ENCODE results near the gene SEMA4G.

Gene SEMA4G, protein sequence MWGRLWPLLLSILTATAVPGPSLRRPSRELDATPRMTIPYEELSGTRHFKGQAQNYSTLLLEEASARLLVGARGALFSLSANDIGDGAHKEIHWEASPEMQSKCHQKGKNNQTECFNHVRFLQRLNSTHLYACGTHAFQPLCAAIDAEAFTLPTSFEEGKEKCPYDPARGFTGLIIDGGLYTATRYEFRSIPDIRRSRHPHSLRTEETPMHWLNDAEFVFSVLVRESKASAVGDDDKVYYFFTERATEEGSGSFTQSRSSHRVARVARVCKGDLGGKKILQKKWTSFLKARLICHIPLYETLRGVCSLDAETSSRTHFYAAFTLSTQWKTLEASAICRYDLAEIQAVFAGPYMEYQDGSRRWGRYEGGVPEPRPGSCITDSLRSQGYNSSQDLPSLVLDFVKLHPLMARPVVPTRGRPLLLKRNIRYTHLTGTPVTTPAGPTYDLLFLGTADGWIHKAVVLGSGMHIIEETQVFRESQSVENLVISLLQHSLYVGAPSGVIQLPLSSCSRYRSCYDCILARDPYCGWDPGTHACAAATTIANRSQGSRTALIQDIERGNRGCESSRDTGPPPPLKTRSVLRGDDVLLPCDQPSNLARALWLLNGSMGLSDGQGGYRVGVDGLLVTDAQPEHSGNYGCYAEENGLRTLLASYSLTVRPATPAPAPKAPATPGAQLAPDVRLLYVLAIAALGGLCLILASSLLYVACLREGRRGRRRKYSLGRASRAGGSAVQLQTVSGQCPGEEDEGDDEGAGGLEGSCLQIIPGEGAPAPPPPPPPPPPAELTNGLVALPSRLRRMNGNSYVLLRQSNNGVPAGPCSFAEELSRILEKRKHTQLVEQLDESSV

DNA sequence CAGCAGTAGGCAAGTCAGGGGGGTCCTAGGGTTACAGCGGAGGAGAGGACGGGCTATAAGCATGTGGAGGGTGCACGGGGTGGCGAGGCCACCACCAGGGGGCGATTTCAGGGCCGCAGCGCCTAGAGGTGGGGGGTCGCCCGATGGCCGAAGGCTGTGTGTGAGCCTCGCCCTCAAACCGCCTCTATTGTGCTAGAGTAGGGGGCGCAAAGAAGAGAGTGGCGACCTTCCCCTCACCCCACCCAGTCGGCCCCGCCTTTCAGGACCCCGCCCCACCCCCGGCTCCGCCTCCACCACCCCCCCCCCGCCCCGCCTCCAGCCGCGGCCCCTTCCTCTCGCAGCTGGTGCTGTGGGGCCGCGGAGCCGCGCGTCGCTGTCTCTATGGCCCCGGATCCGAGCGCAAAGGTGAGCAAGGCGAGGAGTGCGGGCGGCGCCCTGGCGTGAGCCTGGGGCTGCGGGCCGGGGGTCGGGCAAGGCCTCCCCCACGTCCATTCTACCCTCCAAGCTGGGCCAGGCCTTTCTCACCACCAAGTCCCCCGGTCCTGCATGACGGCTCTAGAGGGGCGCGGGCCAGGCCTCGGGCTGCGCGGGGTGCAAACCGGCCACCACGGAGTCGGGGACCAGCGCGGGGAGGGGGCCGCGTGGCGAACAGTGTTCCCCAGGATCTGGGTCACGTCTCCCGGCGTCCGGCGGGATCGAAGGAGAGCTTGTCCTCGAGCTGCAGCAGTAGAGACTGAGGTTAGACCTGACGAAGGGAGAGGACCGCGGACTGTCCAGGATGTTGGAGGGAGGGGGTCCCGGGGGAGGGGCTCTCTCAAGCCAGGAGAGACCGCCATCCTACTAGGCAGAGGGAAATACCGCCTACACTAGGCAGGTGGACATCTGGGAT lies at the start of gene SEMA4G:
Gene SEMA4G (plus strand): TSS at position 318 of the 889 bp plus-strand sequence. CDS start 3,409 bp downstream, outside the sequence.
- peak; percentile 33 for DNase-seq

DNA sequence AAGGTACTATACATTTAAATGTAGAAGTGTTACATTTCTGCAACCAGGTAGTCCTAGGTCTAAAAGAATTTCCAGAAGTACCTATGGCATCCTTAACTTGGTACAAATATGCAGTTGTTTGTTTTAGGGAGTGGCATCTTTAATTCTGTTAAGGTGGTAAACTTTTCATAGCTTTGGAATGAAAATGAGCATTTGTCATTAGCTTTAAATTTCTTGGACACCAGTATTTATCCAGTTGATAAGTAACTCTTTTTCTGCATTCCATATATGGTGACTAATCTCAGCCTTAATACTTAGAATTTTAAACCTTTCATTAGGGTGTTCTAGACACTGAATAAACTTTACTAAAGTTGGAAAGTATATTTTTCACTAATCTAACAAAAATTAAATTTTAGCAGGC lies 45.7 kb upstream of the SEMA4G start:
- DNase-seq, result no peak

DNA sequence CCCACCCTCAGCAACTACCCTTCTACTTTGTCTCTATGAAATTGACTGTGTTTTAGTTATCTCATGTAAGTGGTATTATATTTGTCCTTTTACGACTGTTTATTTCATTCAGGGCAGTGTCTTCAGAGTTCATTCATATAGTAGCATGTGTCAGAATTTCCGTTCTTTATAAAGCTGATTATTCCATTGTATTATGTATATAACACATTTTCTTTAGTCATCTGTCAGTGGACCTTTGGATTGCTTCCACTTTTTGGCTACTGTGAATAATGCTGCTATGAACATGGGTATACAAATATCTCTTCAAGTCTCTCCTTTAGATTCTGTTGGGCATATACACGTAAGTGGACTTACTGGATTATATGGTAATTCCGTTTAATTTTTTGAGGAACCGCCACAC lies 42.0 kb upstream of the SEMA4G start:
- no peak for DNase-seq

DNA sequence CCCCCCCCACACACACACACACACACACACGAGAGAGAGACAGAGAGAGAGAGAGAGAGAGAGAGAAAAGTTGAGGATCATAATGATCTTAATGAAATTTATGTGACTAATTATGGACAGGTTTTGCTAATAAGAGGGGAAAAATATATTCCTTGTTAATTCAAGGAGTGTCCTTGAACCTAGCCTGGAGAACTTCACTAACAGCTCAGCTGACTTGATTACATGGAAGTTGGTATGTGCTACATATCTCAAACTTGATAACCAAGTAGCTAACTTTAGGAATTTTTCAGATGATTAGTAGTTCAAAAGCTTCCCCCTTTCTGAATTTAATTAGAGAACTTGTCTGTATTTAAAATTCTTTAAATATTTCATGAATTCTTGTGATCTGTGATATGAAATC lies 41.3 kb upstream of the SEMA4G start:
- no peak for DNase-seq

DNA sequence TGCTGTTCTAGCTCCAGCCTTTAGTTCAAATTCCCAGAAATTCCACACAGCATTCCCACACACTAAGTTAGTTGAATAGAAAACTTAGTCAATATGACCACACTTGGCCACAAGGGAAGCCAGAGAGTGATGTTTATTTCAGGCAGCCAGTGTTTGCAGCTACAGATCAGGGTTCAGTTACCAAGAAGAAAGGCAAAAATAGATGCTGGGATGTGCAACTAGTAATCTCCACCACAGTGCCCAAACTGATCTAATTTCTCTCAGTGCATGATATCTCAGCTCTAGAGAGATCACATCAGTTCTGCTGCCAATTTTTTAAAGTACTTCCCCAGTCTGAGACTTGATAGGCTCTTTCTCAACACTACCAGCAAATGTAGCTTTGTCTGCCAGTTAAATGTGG lies 38.9 kb upstream of the SEMA4G start:
- DNase-seq, result no peak

DNA sequence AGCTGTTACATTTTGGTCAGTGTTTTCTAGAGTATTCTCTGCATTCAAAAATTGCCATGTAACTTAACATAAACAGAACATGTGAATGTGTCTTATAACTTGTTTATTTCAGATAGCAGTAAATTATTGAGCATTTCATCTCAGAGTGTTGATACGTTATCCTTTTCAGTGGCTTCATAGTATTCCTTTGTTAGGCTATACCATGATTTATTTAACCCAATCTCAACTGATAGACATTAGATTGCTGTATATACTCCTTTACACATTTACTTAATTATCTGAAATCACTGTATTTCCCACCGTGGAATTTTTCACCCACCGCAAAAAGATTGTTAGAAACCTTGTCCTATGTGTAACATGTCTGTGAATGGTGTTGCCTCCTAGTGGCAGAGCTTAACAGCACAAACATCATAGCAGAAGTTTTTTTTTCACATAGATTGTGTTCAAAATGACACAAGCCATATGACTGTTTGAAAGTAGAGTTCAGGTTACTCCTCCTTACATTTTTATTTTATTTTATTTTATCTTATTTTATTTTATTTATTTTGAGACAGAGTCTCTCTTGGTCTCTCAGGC lies 35.1 kb upstream of the SEMA4G start:
- DNase-seq, result no peak

DNA sequence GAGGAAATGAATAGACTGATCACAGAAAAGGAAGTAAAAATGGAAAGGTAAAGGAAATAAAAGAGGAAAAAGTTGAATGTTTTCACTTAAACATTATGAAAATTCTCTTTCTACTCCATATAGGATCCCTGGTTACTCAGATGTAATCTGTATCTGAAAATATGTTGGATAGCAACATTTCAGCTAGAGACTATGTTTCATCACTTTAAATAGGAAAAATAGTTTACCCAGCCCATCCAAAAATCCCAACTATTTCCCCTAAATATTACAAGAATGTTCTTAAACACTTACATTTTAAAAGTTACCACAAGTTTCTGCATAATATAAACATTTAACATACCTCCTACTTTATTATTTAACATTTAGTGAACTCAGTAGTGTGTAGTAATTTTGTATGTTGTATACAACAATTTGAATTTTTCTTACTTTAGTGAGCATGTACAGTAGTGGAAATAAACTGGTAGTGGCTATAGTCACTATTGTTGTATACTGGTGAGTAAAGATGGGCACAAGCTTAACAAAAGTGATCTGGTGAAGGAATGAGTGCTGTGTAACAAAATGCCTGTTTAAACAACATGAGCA lies 29.4 kb upstream of the SEMA4G start:
- DNase-seq, result no peak

DNA sequence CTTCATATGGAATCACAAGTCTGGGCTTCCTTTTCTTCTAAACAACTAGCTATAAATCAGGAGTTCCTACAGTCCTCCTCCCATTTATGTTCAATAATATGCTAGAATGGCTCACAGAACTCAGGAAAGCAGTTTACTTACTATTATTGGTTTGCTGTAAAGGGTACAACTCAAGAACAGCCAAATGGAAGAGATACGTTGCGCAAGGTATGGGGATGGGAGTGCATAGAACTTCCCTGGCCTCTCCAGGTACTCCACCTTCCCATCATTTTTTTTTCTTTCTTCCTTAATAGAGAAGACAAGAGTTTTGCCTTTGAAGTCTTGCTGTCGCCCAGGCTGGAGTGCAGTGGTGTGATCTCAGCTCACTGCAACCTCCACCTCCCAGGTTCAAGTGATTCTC lies 27.1 kb upstream of the SEMA4G start:
- no peak for DNase-seq

DNA sequence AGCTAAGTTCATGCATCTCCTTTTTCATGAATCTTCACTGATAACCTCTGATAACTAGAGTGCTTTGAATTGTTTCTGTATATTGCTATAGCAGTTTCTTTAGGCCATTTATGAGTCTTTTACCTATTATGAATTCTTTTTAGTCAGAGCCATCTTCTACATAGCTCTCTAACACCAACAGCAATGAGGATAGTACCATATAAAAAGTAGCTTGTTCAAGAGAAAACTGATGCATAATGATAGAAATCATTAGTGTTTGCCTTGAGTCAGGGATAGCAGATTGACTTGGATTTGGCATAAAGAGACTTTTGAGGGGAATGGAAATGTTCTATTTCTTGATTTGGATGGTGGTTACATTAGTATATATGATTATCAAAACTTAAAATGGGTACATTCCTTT lies 25.8 kb upstream of the SEMA4G start:
- DNase-seq, result no peak

DNA sequence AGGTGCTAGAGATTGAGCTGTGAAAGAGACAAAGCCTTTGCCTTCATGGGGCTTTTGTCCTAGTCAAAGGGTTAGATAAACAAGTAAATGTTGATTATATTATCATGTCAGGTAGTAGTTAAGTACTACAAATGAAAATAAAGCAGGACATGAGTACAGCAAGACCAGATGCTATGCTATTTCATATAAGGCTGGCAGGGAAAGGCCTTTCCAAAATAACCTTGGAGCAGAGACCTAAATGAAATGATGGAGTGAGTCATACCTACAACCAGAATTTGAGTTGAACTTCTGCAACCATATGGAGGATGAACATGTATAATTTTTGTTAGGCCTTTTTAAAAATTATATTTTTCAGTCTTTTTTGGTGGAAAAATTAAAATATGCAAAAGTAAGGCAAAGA lies 23.6 kb upstream of the SEMA4G start:
- DNase-seq, result no peak

DNA sequence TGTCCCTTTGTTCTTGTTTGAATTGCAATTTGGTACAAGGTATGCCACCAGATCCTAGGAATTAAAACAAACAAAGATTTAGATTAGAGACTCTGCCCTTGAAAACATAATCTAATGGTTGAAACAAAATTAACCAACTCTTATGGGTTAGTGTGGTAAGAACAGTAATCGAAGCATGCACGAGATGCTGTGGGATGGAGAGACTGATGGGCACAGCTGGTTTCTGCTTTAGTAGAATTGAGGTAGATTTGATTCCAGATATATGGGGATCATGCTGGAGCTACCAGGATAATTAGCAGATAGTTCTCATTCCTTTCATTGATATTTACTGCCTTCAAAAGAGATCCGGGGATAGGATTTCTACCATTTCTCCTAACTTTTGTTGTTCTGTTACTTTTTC lies 20.4 kb upstream of the SEMA4G start:
- DNase-seq, result no peak

DNA sequence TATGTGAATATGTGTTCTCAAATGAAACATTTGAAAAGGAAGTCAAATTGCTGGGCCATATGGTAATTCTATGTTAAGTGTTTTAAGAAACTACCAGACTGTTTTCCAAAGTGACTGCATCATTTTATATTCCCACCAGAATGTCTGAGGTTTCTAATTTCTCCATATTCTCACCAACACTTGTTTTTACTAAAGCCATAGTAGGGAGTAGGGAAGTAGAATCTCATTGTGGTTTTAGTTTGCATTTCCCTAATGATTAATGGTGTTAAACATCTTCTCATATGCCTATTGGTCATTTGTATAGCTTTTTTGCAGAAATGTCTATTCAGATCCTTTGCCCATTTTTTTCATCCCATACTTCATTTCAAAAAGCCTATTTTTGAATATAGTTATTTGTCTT lies 9.1 kb upstream of the SEMA4G start:
- DNase-seq, result no peak

DNA sequence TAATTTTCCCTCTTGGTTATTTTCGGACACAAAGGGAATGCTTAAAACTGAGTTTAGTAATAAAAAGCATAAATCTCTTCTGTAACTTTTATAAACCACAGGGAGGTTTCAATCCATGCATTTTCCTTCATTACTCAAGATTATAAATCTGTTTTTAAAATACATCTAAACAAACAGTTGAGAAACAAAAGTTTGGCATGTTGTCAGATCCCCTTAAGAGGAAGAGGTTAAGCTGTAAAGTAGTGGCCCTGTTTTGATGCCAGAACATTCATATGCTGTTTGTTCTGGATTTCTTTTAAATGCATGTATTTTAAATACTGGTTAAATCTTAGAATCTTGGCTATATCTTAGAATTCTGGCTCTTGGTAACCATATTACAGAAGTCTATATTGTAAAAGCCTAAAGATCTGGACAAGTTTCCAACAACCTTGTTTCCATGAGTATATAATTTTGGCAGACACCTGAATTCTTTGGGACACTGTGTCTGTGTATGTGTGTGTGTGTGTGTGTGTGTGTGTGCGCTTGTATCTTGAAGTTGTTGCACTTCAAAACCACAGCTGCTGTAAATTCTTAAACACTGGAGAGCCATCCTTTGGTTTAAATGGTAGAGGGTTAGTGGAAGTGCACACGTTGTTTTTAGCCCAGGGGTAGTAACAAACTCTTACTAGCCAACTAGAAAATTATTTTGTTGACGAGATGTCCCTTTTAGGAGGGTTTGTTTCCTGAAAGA lies 6.8 kb upstream of the SEMA4G start:
- no peak for DNase-seq

DNA sequence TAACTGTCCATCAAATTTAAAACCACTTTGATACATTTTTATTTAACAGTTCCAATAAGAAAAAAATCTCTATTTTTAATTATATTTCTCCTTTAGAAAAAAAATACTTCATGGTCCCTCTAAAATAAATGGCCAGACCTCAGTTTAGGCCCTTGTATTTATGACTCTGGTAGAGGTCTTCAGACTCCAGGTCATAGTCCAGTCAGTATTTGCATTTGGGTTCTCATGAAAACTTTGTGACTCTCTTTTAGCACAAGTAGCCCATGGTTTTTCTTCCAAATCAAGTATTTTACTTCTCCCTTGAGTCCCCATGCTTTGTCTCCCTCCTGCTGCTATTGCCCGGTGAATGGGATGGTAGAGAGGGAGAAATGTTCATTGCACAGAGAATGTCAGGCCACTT lies 5.5 kb upstream of the SEMA4G start:
- no peak for DNase-seq

DNA sequence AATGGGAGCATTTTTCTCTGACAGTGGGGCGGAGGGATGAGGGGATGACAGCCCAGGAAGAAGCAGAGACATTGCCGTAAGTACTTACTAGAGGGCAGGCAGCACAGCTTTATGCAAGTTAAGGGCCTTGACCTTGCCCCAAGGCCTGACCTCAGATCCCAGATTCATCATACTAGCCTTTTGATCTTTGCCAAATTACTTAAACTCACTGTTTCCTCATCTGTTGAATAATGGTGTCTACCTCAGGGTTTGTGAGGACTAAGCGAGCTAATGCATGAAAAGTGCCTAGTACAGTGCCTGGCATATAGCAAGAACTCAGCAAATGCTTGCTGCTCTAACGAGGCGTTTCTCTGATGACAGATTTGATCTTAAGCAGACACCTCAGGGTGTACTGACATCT lies 3.5 kb upstream of the SEMA4G start:
- DNase-seq, result no peak

DNA sequence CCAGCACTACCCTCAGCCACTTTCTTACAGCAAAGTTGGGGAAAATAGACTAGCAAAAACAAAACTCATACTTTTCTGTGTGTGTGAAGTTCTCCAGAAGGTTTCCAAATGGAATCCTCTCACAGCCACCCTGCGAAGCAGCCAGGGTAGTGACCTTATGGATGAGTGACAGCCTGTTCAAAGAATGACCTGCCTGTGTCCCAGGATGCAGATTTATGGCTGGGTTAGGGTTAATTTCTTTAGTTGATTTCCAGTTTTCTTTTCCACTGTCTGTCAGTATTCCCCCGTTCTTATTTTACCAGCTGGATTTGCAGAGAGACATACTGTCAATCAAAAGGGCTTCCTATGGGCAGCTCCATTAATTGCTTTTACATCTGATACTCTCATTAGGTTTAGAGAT lies 2.4 kb upstream of the SEMA4G start:
- no peak for DNase-seq

DNA sequence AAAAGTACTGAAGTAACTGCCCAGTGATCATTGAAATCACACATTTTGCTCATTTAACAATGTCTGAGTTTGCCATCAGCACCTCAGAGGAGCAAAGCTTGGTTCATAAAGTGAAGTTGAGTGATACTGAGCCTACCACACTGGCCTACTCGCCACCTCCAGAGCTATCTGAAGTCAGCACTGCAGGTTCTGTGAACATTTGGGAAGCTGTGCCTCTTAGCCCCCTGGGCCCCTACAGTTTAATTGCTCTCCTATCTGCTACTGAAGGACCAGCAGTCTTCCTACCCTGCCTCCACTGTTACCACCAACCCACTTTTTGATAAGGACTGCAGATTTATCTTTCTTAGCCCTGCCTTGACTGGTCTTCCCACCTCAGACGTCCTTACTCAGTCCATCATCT lies 2.0 kb upstream of the SEMA4G start:
- DNase-seq, result no peak

DNA sequence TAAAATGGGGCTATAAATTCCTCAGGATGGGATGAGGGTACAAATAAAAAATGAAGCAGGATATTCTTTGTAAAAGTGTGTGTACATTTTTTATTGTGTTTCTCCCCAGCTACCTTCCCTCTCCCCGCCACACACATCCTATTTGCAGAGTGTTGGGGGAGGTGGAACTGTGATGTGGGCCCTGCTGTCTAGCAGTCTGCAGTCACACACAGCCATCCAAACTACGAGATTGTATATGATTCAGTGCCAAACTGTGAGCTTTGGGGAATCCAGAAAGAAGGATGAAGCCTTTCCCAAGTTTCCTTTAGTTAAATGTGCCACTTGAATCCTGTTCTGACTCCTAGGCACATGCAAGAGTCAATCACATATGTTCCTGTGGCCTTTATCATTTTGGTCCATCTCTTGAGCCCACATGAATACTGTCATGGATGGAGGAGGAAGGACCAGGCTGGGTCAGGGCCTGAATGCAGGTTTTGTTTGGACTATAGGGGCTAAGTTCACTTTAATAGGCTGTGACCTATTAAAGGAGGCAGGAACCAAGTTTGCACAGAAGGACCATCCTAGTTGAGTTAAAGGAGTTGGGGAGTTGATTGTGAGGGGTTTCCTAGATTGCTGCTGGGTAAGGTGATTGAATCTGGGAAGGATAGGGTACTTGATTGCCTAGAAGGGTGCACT lies 1.1 kb upstream of the SEMA4G start:
- no peak for DNase-seq

DNA sequence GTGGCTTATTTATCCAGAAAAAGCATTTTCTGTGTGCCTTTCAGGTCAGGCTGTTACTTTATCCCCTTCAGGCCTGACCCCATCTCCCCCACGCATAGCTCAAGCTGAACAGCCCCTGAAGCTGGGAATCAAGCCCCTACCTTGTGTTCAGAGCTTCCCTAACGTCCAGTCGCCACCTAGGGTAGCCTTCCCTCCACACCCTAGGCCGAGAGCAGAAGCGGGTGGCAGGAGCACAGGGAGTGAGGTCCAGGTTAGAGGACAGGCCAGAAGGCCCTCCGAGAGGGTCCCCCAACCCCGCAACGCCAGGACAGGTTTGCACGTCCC lies 479 bp upstream of the SEMA4G start:
- DNase-seq, result no peak

DNA sequence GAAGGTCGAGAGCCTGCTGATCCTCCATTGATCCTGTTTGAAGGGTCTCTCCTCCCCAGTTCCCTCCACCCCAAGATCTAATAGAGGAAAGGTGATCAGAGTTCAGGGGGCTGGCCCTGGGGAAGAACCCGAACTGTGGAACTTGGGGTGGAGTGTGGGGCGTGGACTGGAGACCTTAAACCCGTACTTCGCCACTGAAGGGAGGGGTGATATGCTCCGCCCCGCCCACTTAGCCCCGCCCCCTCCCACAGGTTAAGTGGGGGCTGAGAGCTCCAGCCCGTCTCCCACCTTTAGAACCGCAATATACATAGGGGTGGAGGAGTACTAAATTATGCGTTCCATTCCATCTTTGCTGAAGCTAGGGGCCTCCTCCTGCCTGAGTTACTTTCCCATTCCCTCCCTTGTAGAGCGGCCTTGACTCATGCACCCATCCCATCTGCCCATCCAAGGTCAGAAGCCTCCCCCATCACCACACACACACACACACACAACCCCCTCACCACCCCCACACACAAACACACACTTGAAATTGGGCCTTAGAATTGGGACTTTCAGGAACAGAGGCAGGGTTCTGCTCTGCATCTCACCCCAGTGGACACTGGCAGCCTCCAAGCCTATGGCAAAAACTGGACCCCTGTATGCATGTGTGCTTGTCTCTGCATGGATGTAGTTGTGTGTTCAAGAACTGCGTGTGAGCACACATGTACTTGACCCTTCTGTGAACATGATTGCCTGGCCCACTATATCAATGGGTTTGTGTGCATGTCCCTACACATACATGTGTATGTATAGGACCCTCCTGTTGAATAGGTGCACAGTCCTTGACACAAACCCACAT lies 991 bp downstream of the SEMA4G start:
- no peak for DNase-seq
